HepG2 (cell line): ENCODE measurements around the gene SLC5A5. TPM values are rescaled to one million over a fixed set of nuclear protein-coding genes. Genes with fewer than 3 reads are reported as not detected.

Source experiments
- ATAC-seq: fragments of 200-7000 bp; cut with Tn5 transposase; 3 replicates; pipeline ENCODE4 v1.9.1; 2020; ENCODE audit warnings: mild to moderate bottlenecking, moderate library complexity
- BruUV-seq: library from RNA; stranded (reverse); fragments of 400-500 nt; replicated peaks from 2 replicates; lab custom pipeline; 2021; lab: Mats Ljungman, UMichigan
- CTCF ChIA-PET: fragments of 300-600 bp; formaldehyde crosslinking; extraction: SDS; loops from one replicate; lab custom pipeline; 2021; ENCODE audit warnings: low total read pairs, inconsistent platforms, low intra/inter-chr PET ratio; lab: Yijun Ruan, JAX
- POLR2A ChIA-PET: fragments of 350-600 bp; sonication (Branson Sonifier 250); formaldehyde crosslinking; loops from one replicate; lab custom pipeline; 2020; ENCODE audit warnings: antibody characterized with exemption, inconsistent platforms; lab: Yijun Ruan, JAX
- DNase-seq: peaks from one replicate; pipeline ENCODE4 v3.0.0-alpha.2; 2015; ENCODE audit warnings: low spot score
- FAIRE-seq: peaks from 3 replicates; lab custom pipeline; 2011; peaks lifted over from hg19 to GRCh38; lab: Jason Lieb, UNC
- H2AFZ ChIP-seq: one replicate; pipeline ENCODE4 v1.6.1; 2011; ENCODE audit warnings: low read length, inconsistent platforms
- H3K27ac ChIP-seq: fragments of 300-600 bp; 3 replicates; pipeline ENCODE4 v1.8.0; 2011; ENCODE audit warnings: mixed run types, mild to moderate bottlenecking, mixed read lengths, low read length, inconsistent platforms; ENCODE audit not compliant: insufficient read depth; ENCODE audit errors: extremely low read length
- H3K27me3 ChIP-seq, 2 experiments: fragments of 200-600 bp in 1 of 2; 2 replicates in 1 of 2; 3 replicates in 1 of 2; pipeline versions ENCODE4 v1.6.0 to v1.8.0; 2011; ENCODE audit warnings: low read length in 2 of 2, mild to moderate bottlenecking in 2 of 2, moderate library complexity in 2 of 2, inconsistent platforms in 1 of 2; ENCODE audit not compliant: insufficient read depth in 2 of 2, control insufficient read depth in 1 of 2
- H3K36me3 ChIP-seq, 2 experiments: fragments of 200-600 bp in 1 of 2; replicated peaks in 1 of 2; 2 replicates in 1 of 2; 3 replicates in 1 of 2; pipeline versions ENCODE4 v1.5.1 to v1.8.0; 2011; ENCODE audit warnings: low read length in 2 of 2, inconsistent platforms in 1 of 2; ENCODE audit not compliant: insufficient read depth in 2 of 2, control insufficient read depth in 1 of 2
- H3K4me1 ChIP-seq: 2 replicates; pipeline ENCODE4 v1.5.1; 2012; ENCODE audit warnings: low read length, inconsistent platforms; ENCODE audit not compliant: insufficient read depth
- H3K4me2 ChIP-seq: 2 replicates; pipeline ENCODE4 v1.6.0; 2011; ENCODE audit warnings: low read depth, low read length, inconsistent platforms
- H3K4me3 ChIP-seq, 3 experiments: fragments of 200-600 bp in 1 of 3; sonication (generic), shearing (Covaris generic) in 1 of 3; replicated peaks in 1 of 3; 2 replicates each; pipeline ENCODE4 v1.5.1; 2011 to 2016; ENCODE audit warnings: low read length in 3 of 3, inconsistent platforms in 2 of 3, low read depth in 2 of 3, mild to moderate bottlenecking in 2 of 3, control low read depth in 1 of 3, mixed read lengths in 1 of 3; ENCODE audit not compliant: insufficient read depth in 1 of 3
- H3K79me2 ChIP-seq: one replicate; pipeline ENCODE4 v1.6.1; 2011; ENCODE audit warnings: low read length, inconsistent platforms; ENCODE audit not compliant: insufficient read depth
- H3K9ac ChIP-seq: 2 replicates; pipeline ENCODE4 v1.6.0; 2011; ENCODE audit warnings: mild to moderate bottlenecking, low read depth, low read length, inconsistent platforms; ENCODE audit not compliant: insufficient read depth
- H3K9me3 ChIP-seq: 2 replicates; pipeline ENCODE4 v1.5.1; 2012; ENCODE audit warnings: mild to moderate bottlenecking, low read length
- H4K20me1 ChIP-seq: 2 replicates; pipeline ENCODE4 v1.6.0; 2011; ENCODE audit warnings: inconsistent platforms, mild to moderate bottlenecking, low read length, moderate library complexity; ENCODE audit not compliant: insufficient read depth
- ARID5B ChIP-seq: IDR thresholded peaks from 2 replicates; pipeline ENCODE4 v1.4.0; 2020; ENCODE audit warnings: mild to moderate bottlenecking, missing genetic modification reagents
- ARNT ChIP-seq: fragments of 450-650 bp; IDR thresholded peaks from 2 replicates; pipeline ENCODE4 v1.6.1; 2017
- BRCA1 ChIP-seq: sonication (generic); formaldehyde crosslinking; IDR thresholded peaks from 2 replicates; pipeline ENCODE4 v1.4.0; 2020; ENCODE audit warnings: missing genetic modification reagents
- ELF3 ChIP-seq: IDR thresholded peaks from 2 replicates; pipeline ENCODE4 v1.6.1; 2016; ENCODE audit warnings: missing genetic modification reagents, missing compliant biosample characterization
- HIC2 ChIP-seq: sonication (generic); formaldehyde crosslinking; IDR thresholded peaks from 2 replicates; pipeline ENCODE4 v1.9.0; 2022; ENCODE audit warnings: low read depth, missing genetic modification reagents
- KLF15 ChIP-seq: sonication (generic); formaldehyde crosslinking; IDR thresholded peaks from 2 replicates; pipeline ENCODE4 v1.8.1; 2023; ENCODE audit warnings: borderline replicate concordance, mild to moderate bottlenecking, inconsistent platforms, missing genetic modification reagents, mixed read lengths
- POGZ ChIP-seq: sonication (generic); formaldehyde crosslinking; IDR thresholded peaks from 2 replicates; pipeline ENCODE4 v1.4.0; 2020; ENCODE audit warnings: mild to moderate bottlenecking, missing genetic modification reagents
- TEAD2 ChIP-seq: sonication (generic); formaldehyde crosslinking; IDR thresholded peaks from 2 replicates; pipeline ENCODE4 v1.9.0; 2021; ENCODE audit warnings: missing genetic modification reagents
- XRCC5 ChIP-seq: fragments of 200-400 bp; formaldehyde crosslinking; optimal IDR thresholded peaks from 2 replicates; pipeline ENCODE3; 2017; ENCODE audit warnings: mild to moderate bottlenecking, low read length
- ZBTB3 ChIP-seq: sonication (generic); formaldehyde crosslinking; IDR thresholded peaks from 2 replicates; pipeline ENCODE4 v1.4.0; 2020; ENCODE audit warnings: low read depth, mild to moderate bottlenecking, moderate library complexity, missing genetic modification reagents, borderline replicate concordance
- ZNF781 ChIP-seq: sonication (generic); formaldehyde crosslinking; IDR thresholded peaks from 2 replicates; pipeline ENCODE4 v1.5.1; 2020; ENCODE audit warnings: borderline replicate concordance, mild to moderate bottlenecking, missing genetic modification reagents; ENCODE audit errors: not compliant biosample characterization
- WGBS: methylation state at CpG from one replicate; pipeline ENCODE4 v1.1.6; 2017; ENCODE audit warnings: low lambda C conversion rate; 5-methylcytosine and 5-hydroxymethylcytosine counted together
- in situ Hi-C: cut with HindIII; loops from 2 replicates; pipeline ENCODE4 v1.10.0; 2017; ENCODE audit warnings: low pct_unique_long_range_greater_than_20kb; ENCODE audit not compliant: extremely low pct_ligation_motif_present
- intact Hi-C: fragments of 100-400 bp; cut with micrococcal nuclease; formaldehyde crosslinking; loops from one replicate; pipeline ENCODE4 v1.10.0; 2022; ENCODE audit not compliant: unreplicated experiment
- polyA plus RNA-seq, 8 experiments: library from polyadenylated mRNA; depleted of rRNA in 3 of 8; stranded (reverse) in 7 of 8; unstranded in 1 of 8; fragments of >200 nt; fragmentation: Illumina TruSeq in 4 of 8; extraction: Trizol in 4 of 8; gene quantifications; 2 replicates each; pipeline versions ENCODE4 v1.2.1 to v1.2.3, GENCODE V29; 2011 to 2016; ENCODE audit warnings: low read depth in 4 of 8, missing spikeins in 1 of 8, mixed read lengths in 1 of 8; ENCODE audit not compliant: insufficient read depth in 1 of 8
- total RNA-seq, 5 experiments: library from RNA; depleted of rRNA; stranded (reverse); fragments of >200 nt; fragmentation: Illumina TruSeq; extraction: Trizol; gene quantifications; 2 replicates each; pipeline ENCODE4 v1.2.3, GENCODE V29; 2016; ENCODE audit warnings: low read depth in 1 of 5
- TF ChIP-seq, protein P1 (sequence below): sonication (generic); formaldehyde crosslinking; IDR thresholded peaks from 2 replicates; pipeline ENCODE4 v1.4.0; 2020; ENCODE audit warnings: missing genetic modification reagents

SLC5A5 gene
- total and polyA plus RNA-seq, 2 of the 13 experiments (the other 11 are each of a cell fraction or from before 2014, with no cell fraction given): not detected

- Histone ChIP-seq H3K4me1 (peaks cover 33% of the 10 kb centered on the region), H4K20me1 (no peaks in the 10 kb centered on the region), H3K27ac (no peak overlapping the region), H3K4me3 (no peak overlapping the region), H3K27me3 (peaks cover 0 to 4% of the 10 kb centered on the region in 2 experiments; a peak in 1 of 5 replicates), H2AFZ (peak overlapping the region; percentile 54), H3K4me2 (no peak overlapping the region), H3K36me3 (no peaks in the 10 kb centered on the region), H3K9ac (no peak overlapping the region), H3K9me3 (no peaks in the 10 kb centered on the region), H3K79me2 (peaks cover 6% of the 10 kb centered on the region)
- FAIRE-seq: no peak
- no TSS peak for BruUV-seq
- ChIA-PET POLR2A (interaction anchor here (1.4 to 2.9 kb wide), 3 partner anchors 61 to 72 kb away, joined by 8 to 43 read pairs (median 9); partner anchors contain the start of gene RPL18A), CTCF (interaction anchor here (1.8 to 1.9 kb wide), 2 partner anchors 62 to 72 kb away, joined by 7 to 32 read pairs; partner anchors contain the start of genes RPL18A and SLC5A5)
- in situ Hi-C loops: loop anchor here (5.0 to 25.0 kb wide), 2 partner anchors 64 to 131 kb away; no protein-coding TSS in a partner anchor
- no peak for DNase-seq
- no peak for ATAC-seq
- 61% methylated on average over 14 of the region's 14 CpGs for WGBS
- intact Hi-C loops: loop anchor here (1.0 to 5.0 kb wide), 2 partner anchors 61 to 74 kb away; partner anchors contain the start of gene RPL18A
- TF ChIP-seq, protein P1, sequence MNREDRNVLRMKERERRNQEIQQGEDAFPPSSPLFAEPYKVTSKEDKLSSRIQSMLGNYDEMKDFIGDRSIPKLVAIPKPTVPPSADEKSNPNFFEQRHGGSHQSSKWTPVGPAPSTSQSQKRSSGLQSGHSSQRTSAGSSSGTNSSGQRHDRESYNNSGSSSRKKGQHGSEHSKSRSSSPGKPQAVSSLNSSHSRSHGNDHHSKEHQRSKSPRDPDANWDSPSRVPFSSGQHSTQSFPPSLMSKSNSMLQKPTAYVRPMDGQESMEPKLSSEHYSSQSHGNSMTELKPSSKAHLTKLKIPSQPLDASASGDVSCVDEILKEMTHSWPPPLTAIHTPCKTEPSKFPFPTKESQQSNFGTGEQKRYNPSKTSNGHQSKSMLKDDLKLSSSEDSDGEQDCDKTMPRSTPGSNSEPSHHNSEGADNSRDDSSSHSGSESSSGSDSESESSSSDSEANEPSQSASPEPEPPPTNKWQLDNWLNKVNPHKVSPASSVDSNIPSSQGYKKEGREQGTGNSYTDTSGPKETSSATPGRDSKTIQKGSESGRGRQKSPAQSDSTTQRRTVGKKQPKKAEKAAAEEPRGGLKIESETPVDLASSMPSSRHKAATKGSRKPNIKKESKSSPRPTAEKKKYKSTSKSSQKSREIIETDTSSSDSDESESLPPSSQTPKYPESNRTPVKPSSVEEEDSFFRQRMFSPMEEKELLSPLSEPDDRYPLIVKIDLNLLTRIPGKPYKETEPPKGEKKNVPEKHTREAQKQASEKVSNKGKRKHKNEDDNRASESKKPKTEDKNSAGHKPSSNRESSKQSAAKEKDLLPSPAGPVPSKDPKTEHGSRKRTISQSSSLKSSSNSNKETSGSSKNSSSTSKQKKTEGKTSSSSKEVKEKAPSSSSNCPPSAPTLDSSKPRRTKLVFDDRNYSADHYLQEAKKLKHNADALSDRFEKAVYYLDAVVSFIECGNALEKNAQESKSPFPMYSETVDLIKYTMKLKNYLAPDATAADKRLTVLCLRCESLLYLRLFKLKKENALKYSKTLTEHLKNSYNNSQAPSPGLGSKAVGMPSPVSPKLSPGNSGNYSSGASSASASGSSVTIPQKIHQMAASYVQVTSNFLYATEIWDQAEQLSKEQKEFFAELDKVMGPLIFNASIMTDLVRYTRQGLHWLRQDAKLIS: no peak
- TF ChIP-seq ARID5B (CRISPR knock-in tag) (no peak), ZNF781 (no peak), XRCC5 (no peak), TEAD2 (no peak), ARNT (no peak), KLF15 (CRISPR knock-in tag) (no peak), HIC2 (CRISPR knock-in tag) (no peak), ELF3 (CRISPR knock-in tag) (no peak), POGZ (no peak), ZBTB3 (no peak), BRCA1 (no peak)
These were observed 59.9 kb downstream of the SLC5A5 start for GRCh38 chr19:17931532-17932191.
